ENCODE measurements around the gene CHGA.

The CHGA gene

GRCh38 chr14:92902726-92903125 lies 20.2 kb upstream of the CHGA start:
- Histone ChIP-seq H3K9me3 (ENCODE audit: insufficient read depth, low read depth, low read length) (no peaks in the 10 kb centered on the region), H3K4me1 (ENCODE audit: insufficient read depth, low read length, poor library complexity, severe bottlenecking) (peaks cover 8% of the 10 kb centered on the region), H2AFZ (ENCODE audit: low read length) (no peak overlapping the region), H3K4me3 (ENCODE audit: low read length, poor library complexity, severe bottlenecking) (no peak overlapping the region), H3K9ac (ENCODE audit: low read depth, low read length, poor library complexity, severe bottlenecking) (no peak overlapping the region), H4K20me1 (ENCODE audit: insufficient read depth, low read length, poor library complexity, severe bottlenecking) (no peaks in the 10 kb centered on the region), H3K9me2 (replicated peaks; ENCODE audit: low read depth, low read length) (no peaks in the 10 kb centered on the region), H3K27me3 (ENCODE audit: insufficient read depth, low read length, poor library complexity, severe bottlenecking) (no peaks in the 10 kb centered on the region), H3K4me2 (ENCODE audit: low read depth, low read length, poor library complexity, severe bottlenecking) (no peak overlapping the region), H3K36me3 (ENCODE audit: insufficient read depth, low read length) (no peaks in the 10 kb centered on the region), H3F3A (ENCODE audit: low read depth) (no peaks in the 10 kb centered on the region), H3K79me2 (ENCODE audit: insufficient read depth, low read length) (no peaks in the 10 kb centered on the region)
- no peak for TF ChIP-seq CTCF (conservative IDR thresholded peaks at IDR 0.05; ENCODE audit: low read length)
- TF ChIP-seq EZH2phosphoT487 (IDR thresholded peaks at IDR 0.05; ENCODE audit: borderline replicate concordance), result no peak

GRCh38 chr14:92903359-92903758 lies 19.6 kb upstream of the CHGA start:
- H3K9ac ChIP-seq (ENCODE audit: low read depth, low read length, poor library complexity, severe bottlenecking), result no peak overlapping the region
- H3K4me3 ChIP-seq (ENCODE audit: low read length, poor library complexity, severe bottlenecking), result no peak overlapping the region
- no peaks in the 10 kb centered on the region for H3K27me3 ChIP-seq (ENCODE audit: insufficient read depth, low read length, poor library complexity, severe bottlenecking)
- no peaks in the 10 kb centered on the region for H3K9me2 ChIP-seq (replicated peaks; ENCODE audit: low read depth, low read length)
- H3K9me3 ChIP-seq (ENCODE audit: insufficient read depth, low read depth, low read length), result no peaks in the 10 kb centered on the region
- H2AFZ ChIP-seq (ENCODE audit: low read length), result no peak overlapping the region
- H3F3A ChIP-seq (ENCODE audit: low read depth), result no peaks in the 10 kb centered on the region
- no peaks in the 10 kb centered on the region for H3K36me3 ChIP-seq (ENCODE audit: insufficient read depth, low read length)
- no peak overlapping the region for H3K4me2 ChIP-seq (ENCODE audit: low read depth, low read length, poor library complexity, severe bottlenecking)
- no peaks in the 10 kb centered on the region for H4K20me1 ChIP-seq (ENCODE audit: insufficient read depth, low read length, poor library complexity, severe bottlenecking)
- peaks cover 5% of the 10 kb centered on the region for H3K4me1 ChIP-seq (ENCODE audit: insufficient read depth, low read length, poor library complexity, severe bottlenecking)
- H3K79me2 ChIP-seq (ENCODE audit: insufficient read depth, low read length), result no peaks in the 10 kb centered on the region
- TF ChIP-seq CTCF (conservative IDR thresholded peaks at IDR 0.05; ENCODE audit: low read length) (no peak), EZH2phosphoT487 (IDR thresholded peaks at IDR 0.05; ENCODE audit: borderline replicate concordance) (no peak)

- no peaks in the 10 kb centered on the region for H4K20me1 ChIP-seq (ENCODE audit: insufficient read depth, low read length, poor library complexity, severe bottlenecking)
- H3K9ac ChIP-seq (ENCODE audit: low read depth, low read length, poor library complexity, severe bottlenecking), result no peak overlapping the region
- no peaks in the 10 kb centered on the region for H3K36me3 ChIP-seq (ENCODE audit: insufficient read depth, low read length)
- H3K4me2 ChIP-seq (ENCODE audit: low read depth, low read length, poor library complexity, severe bottlenecking), result no peak overlapping the region
- H3K9me3 ChIP-seq (ENCODE audit: insufficient read depth, low read depth, low read length), result no peaks in the 10 kb centered on the region
- no peaks in the 10 kb centered on the region for H3F3A ChIP-seq (ENCODE audit: low read depth)
- no peak overlapping the region for H3K4me3 ChIP-seq (ENCODE audit: low read length, poor library complexity, severe bottlenecking)
- H2AFZ ChIP-seq (ENCODE audit: low read length), result no peak overlapping the region
- H3K79me2 ChIP-seq (ENCODE audit: insufficient read depth, low read length), result no peaks in the 10 kb centered on the region
- TF ChIP-seq CTCF (conservative IDR thresholded peaks at IDR 0.05; ENCODE audit: low read length) (no peak), EZH2phosphoT487 (IDR thresholded peaks at IDR 0.05; ENCODE audit: borderline replicate concordance) (no peak)
- no peaks in the 10 kb centered on the region for H3K4me1 ChIP-seq (ENCODE audit: insufficient read depth, low read length, poor library complexity, severe bottlenecking)
- H3K9me2 ChIP-seq (replicated peaks; ENCODE audit: low read depth, low read length), result no peaks in the 10 kb centered on the region
- no peaks in the 10 kb centered on the region for H3K27me3 ChIP-seq (ENCODE audit: insufficient read depth, low read length, poor library complexity, severe bottlenecking)
Measured at GRCh38 chr14:92905667-92906066, 17.3 kb upstream of the CHGA start.
